ENCODE measurements around the gene CAAP1.

DNA sequence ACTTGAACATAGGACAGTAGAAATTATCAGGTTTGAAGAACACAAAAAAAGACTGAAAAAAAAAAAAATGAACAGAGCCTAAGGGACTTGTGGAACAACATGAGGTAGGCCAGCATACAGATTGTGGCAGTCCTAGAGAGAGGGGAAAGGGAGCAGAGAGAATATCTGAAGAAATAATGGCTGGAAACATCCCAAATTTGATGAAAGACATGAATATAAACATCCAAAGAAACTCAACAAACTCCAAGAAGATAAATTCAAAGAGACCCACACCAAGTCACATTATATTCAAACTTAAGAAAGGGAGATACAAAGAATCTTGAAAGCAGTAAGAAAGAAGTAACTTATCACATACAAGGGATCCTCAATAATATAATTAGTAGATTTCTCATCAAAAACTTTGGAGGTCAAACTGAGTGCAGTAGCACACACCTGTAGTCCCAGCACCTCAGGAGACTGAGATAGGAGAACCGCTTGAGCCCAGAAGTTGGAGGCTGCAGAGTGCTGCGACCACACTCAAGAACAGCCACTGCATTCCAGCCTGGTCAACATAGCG lies 45.3 kb upstream of the CAAP1 start:
- TF ChIP-seq, protein P1, sequence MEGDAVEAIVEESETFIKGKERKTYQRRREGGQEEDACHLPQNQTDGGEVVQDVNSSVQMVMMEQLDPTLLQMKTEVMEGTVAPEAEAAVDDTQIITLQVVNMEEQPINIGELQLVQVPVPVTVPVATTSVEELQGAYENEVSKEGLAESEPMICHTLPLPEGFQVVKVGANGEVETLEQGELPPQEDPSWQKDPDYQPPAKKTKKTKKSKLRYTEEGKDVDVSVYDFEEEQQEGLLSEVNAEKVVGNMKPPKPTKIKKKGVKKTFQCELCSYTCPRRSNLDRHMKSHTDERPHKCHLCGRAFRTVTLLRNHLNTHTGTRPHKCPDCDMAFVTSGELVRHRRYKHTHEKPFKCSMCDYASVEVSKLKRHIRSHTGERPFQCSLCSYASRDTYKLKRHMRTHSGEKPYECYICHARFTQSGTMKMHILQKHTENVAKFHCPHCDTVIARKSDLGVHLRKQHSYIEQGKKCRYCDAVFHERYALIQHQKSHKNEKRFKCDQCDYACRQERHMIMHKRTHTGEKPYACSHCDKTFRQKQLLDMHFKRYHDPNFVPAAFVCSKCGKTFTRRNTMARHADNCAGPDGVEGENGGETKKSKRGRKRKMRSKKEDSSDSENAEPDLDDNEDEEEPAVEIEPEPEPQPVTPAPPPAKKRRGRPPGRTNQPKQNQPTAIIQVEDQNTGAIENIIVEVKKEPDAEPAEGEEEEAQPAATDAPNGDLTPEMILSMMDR (IDR thresholded peaks at IDR 0.05) = no peak
- no peak for TF ChIP-seq POLR2A (IDR thresholded peaks at IDR 0.05)

Data from testis (tissue), 2 donors.